Measurements from ENCODE around the gene PEF1.
A peak's percentile ranks its signal among the peaks of the same experiment; 100 is the strongest.
"Not testable (repeated sequence)": the region's sequence is repeated elsewhere in the genome, so short reads cannot be mapped to it uniquely, and the experiment has no call there.

PEF1 gene

GRCh38 chr1:31595836-31596736, 48.6 kb downstream of the PEF1 start:
- FAIRE-seq (peak; percentile 67), DNase-seq (ENCODE audit: insufficient read length) (no peak)
- no peak for TF ChIP-seq POLR2A (IDR thresholded peaks at IDR 0.05; ENCODE audit: low read depth, low read length)
- TF ChIP-seq POLR2AphosphoS5 (IDR thresholded peaks at IDR 0.05; ENCODE audit: low read depth, low read length) = no peak

GRCh38 chr1:31593770-31594632, 50.7 kb downstream of the PEF1 start:
- no peak for TF ChIP-seq POLR2A (IDR thresholded peaks at IDR 0.05; ENCODE audit: low read depth, low read length)
- TF ChIP-seq TAF1 (IDR thresholded peaks at IDR 0.05; ENCODE audit: borderline replicate concordance, low read depth, low read length) = no peak
- no peak for TF ChIP-seq POLR2AphosphoS5 (IDR thresholded peaks at IDR 0.05; ENCODE audit: low read depth, low read length)
- DNase-seq (ENCODE audit: insufficient read length) (peak; percentile 59), FAIRE-seq (peak; percentile 92)

- no peak for FAIRE-seq
- TF ChIP-seq TAF1 (IDR thresholded peaks at IDR 0.05; ENCODE audit: borderline replicate concordance, low read depth, low read length) (no peak), POLR2A (IDR thresholded peaks at IDR 0.05; ENCODE audit: low read depth, low read length) (no peak), POLR2AphosphoS5 (IDR thresholded peaks at IDR 0.05; ENCODE audit: low read depth, low read length) (no peak)
These were observed 51.5 kb downstream of the PEF1 start for GRCh38 chr1:31593136-31593665.

GRCh38 chr1:31592132-31592531, 52.5 kb downstream of the PEF1 start:
- no peak for FAIRE-seq
- TF ChIP-seq POLR2A (IDR thresholded peaks at IDR 0.05; ENCODE audit: low read depth, low read length) = no peak
- no peak for TF ChIP-seq TAF1 (IDR thresholded peaks at IDR 0.05; ENCODE audit: borderline replicate concordance, low read depth, low read length)
- TF ChIP-seq POLR2AphosphoS5 (IDR thresholded peaks at IDR 0.05; ENCODE audit: low read depth, low read length) = no peak
- no peak for DNase-seq (ENCODE audit: insufficient read length)

More at GRCh38 chr1:31593136-31593665, 51.5 kb downstream of the PEF1 start:
- no peak for DNase-seq (ENCODE audit: insufficient read length)

- TF ChIP-seq POLR2A (IDR thresholded peaks at IDR 0.05; ENCODE audit: low read depth, low read length) = no peak
- no peak for TF ChIP-seq TAF1 (IDR thresholded peaks at IDR 0.05; ENCODE audit: borderline replicate concordance, low read depth, low read length)
- no peak for TF ChIP-seq POLR2AphosphoS5 (IDR thresholded peaks at IDR 0.05; ENCODE audit: low read depth, low read length)
- DNase-seq (ENCODE audit: insufficient read length) = no peak
- FAIRE-seq = no peak
These were observed 53.1 kb downstream of the PEF1 start for GRCh38 chr1:31591425-31592093.

GRCh38 chr1:31588751-31589515, 55.7 kb downstream of the PEF1 start:
- DNase-seq (ENCODE audit: insufficient read length) = no peak
- no peak for TF ChIP-seq POLR2A (IDR thresholded peaks at IDR 0.05; ENCODE audit: low read depth, low read length)
- FAIRE-seq = no peak

GRCh38 chr1:31587720-31588423, 56.8 kb downstream of the PEF1 start:
- FAIRE-seq (peak; percentile 71), DNase-seq (ENCODE audit: insufficient read length) (peak; percentile 68)
- TF ChIP-seq POLR2AphosphoS5 (IDR thresholded peaks at IDR 0.05; ENCODE audit: low read depth, low read length) (no peak), POLR2A (IDR thresholded peaks at IDR 0.05; ENCODE audit: low read depth, low read length) (no peak), TAF1 (IDR thresholded peaks at IDR 0.05; ENCODE audit: borderline replicate concordance, low read depth, low read length) (no peak)

GRCh38 chr1:31587328-31587699, 57.4 kb downstream of the PEF1 start:
- not testable (repeated sequence) for FAIRE-seq; DNase-seq (ENCODE audit: insufficient read length)

GRCh38 chr1:31586376-31587327, 58.0 kb downstream of the PEF1 start:
- FAIRE-seq = no peak

More at GRCh38 chr1:31586376-31587327, 58.0 kb downstream of the PEF1 start:
- no peak for DNase-seq (ENCODE audit: insufficient read length)
- TF ChIP-seq TAF1 (IDR thresholded peaks at IDR 0.05; ENCODE audit: borderline replicate concordance, low read depth, low read length) (no peak), POLR2A (IDR thresholded peaks at IDR 0.05; ENCODE audit: low read depth, low read length) (no peak), POLR2AphosphoS5 (IDR thresholded peaks at IDR 0.05; ENCODE audit: low read depth, low read length) (no peak)

All from GM12892 (cell line).